ENCODE measurements around the gene BAZ2A.

DNA sequence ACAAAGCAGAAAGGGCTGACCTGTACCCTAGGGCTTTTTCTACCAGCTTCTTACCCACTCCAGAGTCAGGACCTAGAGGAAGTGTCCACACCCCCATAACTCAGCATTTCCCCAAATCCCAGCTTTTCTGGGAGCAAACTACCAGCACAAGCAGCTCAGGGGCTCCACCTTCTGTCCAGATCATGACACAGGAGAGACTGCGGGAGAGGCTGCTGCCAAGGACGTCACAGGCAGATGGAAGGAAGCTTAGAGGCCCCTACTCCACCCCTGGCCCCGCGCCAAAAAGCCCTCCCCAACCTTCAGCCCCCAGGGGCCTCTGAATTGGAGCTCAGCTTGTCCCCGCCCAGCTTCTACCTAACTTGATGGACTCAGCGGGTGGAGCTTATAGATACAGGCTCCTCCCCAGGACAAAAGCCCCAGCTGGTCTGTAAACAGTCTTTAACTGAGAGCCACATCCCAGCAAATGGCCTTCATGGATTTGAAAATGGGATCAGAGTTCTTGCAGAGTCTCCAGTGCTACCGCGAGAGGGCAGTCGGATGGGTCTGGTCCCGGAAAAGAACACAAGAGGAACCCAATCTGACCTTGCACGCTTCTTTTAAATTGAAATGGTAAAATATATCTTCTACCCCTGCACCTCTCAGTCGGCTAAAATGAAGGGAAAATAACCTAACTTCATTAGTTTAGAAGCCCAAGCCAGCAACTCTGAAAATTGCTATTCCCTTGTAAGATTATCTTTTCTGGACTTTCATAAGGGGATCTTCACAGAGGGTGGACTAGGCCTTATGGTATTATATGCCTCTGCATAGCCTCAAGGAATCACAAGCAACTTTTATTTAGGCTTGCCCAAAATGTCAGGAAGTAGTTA is 6.8 kb upstream of the BAZ2A start:
- TF ChIP-seq POLR2A (IDR thresholded peaks at IDR 0.05) (no peak), CTCF (IDR thresholded peaks at IDR 0.05) (peak in 1 of 3 donors; percentile 36)

All from lower leg skin (tissue), 3 donors.